H9 (cell line): Measurements from ENCODE around the gene VDR. TPM values are rescaled to one million over a fixed set of nuclear protein-coding genes. Genes with fewer than 3 reads are reported as not detected.

Experiments used
- DNase-seq: peaks from one replicate; pipeline ENCODE4 v3.0.0-alpha.2; 2017
- H2AFZ ChIP-seq: one replicate; pipeline ENCODE4 v1.6.1; 2013; ENCODE audit warnings: mild to moderate bottlenecking, low read length, control low read depth, moderate library complexity
- H2AK5ac ChIP-seq: 2 replicates; pipeline ENCODE4 v1.6.1; 2013; ENCODE audit warnings: low read length, control low read depth, mixed read lengths; ENCODE audit not compliant: insufficient read length
- H2BK120ac ChIP-seq: one replicate; pipeline ENCODE4 v1.6.1; 2013; ENCODE audit warnings: low read depth, mild to moderate bottlenecking, low read length, control low read depth, inconsistent platforms; ENCODE audit not compliant: poor library complexity, severe bottlenecking
- H2BK12ac ChIP-seq: 2 replicates; pipeline ENCODE4 v1.6.1; 2013; ENCODE audit warnings: low read length, control low read depth, mixed read lengths, low read depth; ENCODE audit not compliant: insufficient read length
- H2BK15ac ChIP-seq: 2 replicates; pipeline ENCODE4 v1.6.1; 2013; ENCODE audit warnings: low read depth, low read length, control low read depth
- H2BK20ac ChIP-seq: one replicate; pipeline ENCODE4 v1.6.1; 2013; ENCODE audit warnings: low read depth, mild to moderate bottlenecking, low read length, control low read depth, inconsistent platforms; ENCODE audit not compliant: poor library complexity, severe bottlenecking
- H2BK5ac ChIP-seq: 2 replicates; pipeline ENCODE4 v1.6.1; 2013; ENCODE audit warnings: low read length, control low read depth, mixed read lengths; ENCODE audit not compliant: insufficient read length
- H3K14ac ChIP-seq: 2 replicates; pipeline ENCODE4 v1.6.1; 2013; ENCODE audit warnings: low read length, control low read depth; ENCODE audit not compliant: insufficient read depth
- H3K18ac ChIP-seq: 2 replicates; pipeline ENCODE4 v1.6.1; 2013; ENCODE audit warnings: low read depth, mild to moderate bottlenecking, mixed read lengths, low read length, control low read depth; ENCODE audit not compliant: insufficient read length
- H3K23ac ChIP-seq: 2 replicates; pipeline ENCODE4 v1.6.1; 2013; ENCODE audit warnings: low read length, control low read depth, mixed read lengths, low read depth; ENCODE audit not compliant: insufficient read length
- H3K23me2 ChIP-seq: 2 replicates; pipeline ENCODE4 v1.6.1; 2013; ENCODE audit warnings: low read depth, mild to moderate bottlenecking, mixed read lengths, low read length, control low read depth; ENCODE audit not compliant: insufficient read length, poor library complexity, severe bottlenecking
- H3K27ac ChIP-seq: 2 replicates; pipeline ENCODE4 v1.5.1; 2013; ENCODE audit warnings: low read length, control low read depth, mixed read lengths, low read depth; ENCODE audit not compliant: insufficient read length
- H3K27me3 ChIP-seq: 2 replicates; pipeline ENCODE4 v1.6.1; 2013; ENCODE audit warnings: low read length, control low read depth, inconsistent platforms; ENCODE audit not compliant: insufficient read depth
- H3K4ac ChIP-seq: 2 replicates; pipeline ENCODE4 v1.6.1; 2013; ENCODE audit warnings: low read depth, mild to moderate bottlenecking, control low read depth, inconsistent platforms, low read length, moderate library complexity
- H3K4me1 ChIP-seq: 2 replicates; pipeline ENCODE4 v1.6.1; 2013; ENCODE audit warnings: low read length, control low read depth, inconsistent platforms; ENCODE audit not compliant: insufficient read depth
- H3K4me2 ChIP-seq: 2 replicates; pipeline ENCODE4 v1.6.1; 2013; ENCODE audit warnings: low read length, control low read depth, mixed read lengths; ENCODE audit not compliant: insufficient read length, insufficient read depth
- H3K56ac ChIP-seq: 2 replicates; pipeline ENCODE4 v1.6.1; 2013; ENCODE audit warnings: low read depth, mild to moderate bottlenecking, mixed read lengths, low read length, control low read depth; ENCODE audit not compliant: insufficient read length
- H3K79me1 ChIP-seq: 2 replicates; pipeline ENCODE4 v1.6.1; 2013; ENCODE audit warnings: low read depth, mild to moderate bottlenecking, moderate library complexity, low read length, control low read depth, inconsistent platforms; ENCODE audit not compliant: insufficient read depth, poor library complexity, severe bottlenecking
- H3K79me2 ChIP-seq: 2 replicates; pipeline ENCODE4 v1.6.1; 2013; ENCODE audit warnings: low read length, control low read depth, inconsistent platforms; ENCODE audit not compliant: insufficient read depth
- H3K9ac ChIP-seq: 2 replicates; pipeline ENCODE4 v1.6.1; 2013; ENCODE audit warnings: low read length, control low read depth, mixed read lengths; ENCODE audit not compliant: insufficient read length; ENCODE audit errors: extremely low read depth
- H3K9me3 ChIP-seq: one replicate; pipeline ENCODE4 v1.6.1; 2013; ENCODE audit warnings: low read depth, low read length, inconsistent platforms; ENCODE audit not compliant: control insufficient read depth
- H3T11ph ChIP-seq: one replicate; pipeline ENCODE4 v1.6.1; 2013; ENCODE audit warnings: mild to moderate bottlenecking, low read length, control low read depth, inconsistent platforms
- H4K20me1 ChIP-seq: one replicate; pipeline ENCODE4 v1.6.1; 2013; ENCODE audit not compliant: control insufficient read depth, insufficient read length, insufficient read depth
- H4K5ac ChIP-seq: 2 replicates; pipeline ENCODE4 v1.6.1; 2013; ENCODE audit warnings: low read depth, mild to moderate bottlenecking, mixed read lengths, low read length, control low read depth; ENCODE audit not compliant: insufficient read length
- H4K8ac ChIP-seq: replicated peaks from 2 replicates; pipeline ENCODE4 v1.6.1; 2013; ENCODE audit warnings: low read length, control low read depth, mixed read lengths, low read depth; ENCODE audit not compliant: insufficient read length
- H4K91ac ChIP-seq: 2 replicates; pipeline ENCODE4 v1.6.1; 2013; ENCODE audit warnings: low read depth, mild to moderate bottlenecking, moderate library complexity, mixed read lengths, low read length, control low read depth; ENCODE audit not compliant: insufficient read length
- H3K27ac Mint-ChIP-seq, 3 experiments: 2 replicates in 2 of 3; 3 replicates in 1 of 3; pipeline ENCODE4 v1.8.0; 2020 to 2021; ENCODE audit warnings: mixed read lengths in 3 of 3, mild to moderate bottlenecking in 1 of 3, moderate library complexity in 1 of 3
- H3K27me3 Mint-ChIP-seq: 2 replicates; pipeline ENCODE4 v1.8.0; 2021; ENCODE audit warnings: low read depth, mild to moderate bottlenecking, moderate library complexity, mixed read lengths
- H3K36me3 Mint-ChIP-seq, 3 experiments: 2 replicates in 2 of 3; 3 replicates in 1 of 3; pipeline ENCODE4 v1.8.0; 2020 to 2021; ENCODE audit warnings: low read depth in 3 of 3, mixed read lengths in 3 of 3; ENCODE audit not compliant: insufficient read depth in 1 of 3
- H3K4me1 Mint-ChIP-seq, 2 experiments: 2 replicates each; pipeline ENCODE4 v1.8.0; 2020; ENCODE audit warnings: mixed read lengths in 2 of 2
- H3K4me3 Mint-ChIP-seq, 2 experiments: 2 replicates in 1 of 2; 3 replicates in 1 of 2; pipeline ENCODE4 v1.8.0; 2020 to 2021; ENCODE audit warnings: mild to moderate bottlenecking in 2 of 2, mixed read lengths in 2 of 2, moderate library complexity in 1 of 2
- H3K9me3 Mint-ChIP-seq, 2 experiments: 2 replicates in 1 of 2; 3 replicates in 1 of 2; pipeline ENCODE4 v1.8.0; 2020; ENCODE audit warnings: mild to moderate bottlenecking in 2 of 2, mixed read lengths in 2 of 2, moderate library complexity in 1 of 2
- CTCF ChIP-seq: fragments of 200-600 bp; sonication (generic); conservative IDR thresholded peaks from 3 replicates; pipeline ENCODE4 v1.8.0; 2021; ENCODE audit warnings: antibody characterized with exemption, mild to moderate bottlenecking
- total RNA-seq: library from RNA; stranded (reverse); gene quantifications from 2 replicates; pipeline ENCODE4 v1.2.1, GENCODE V29; 2021

Gene VDR
- total RNA-seq, 1 experiment from 2014 or later, result 0.61 TPM

- Histone ChIP-seq H3K27ac (no peak overlapping the region), H3K14ac (no peak overlapping the region), H3K4ac (no peak overlapping the region), H3K79me1 (no peaks in the 10 kb centered on the region), H3K18ac (no peak overlapping the region), H4K5ac (no peak overlapping the region), H2BK12ac (no peak overlapping the region), H2BK15ac (no peak overlapping the region), H2BK120ac (no peak overlapping the region), H3K79me2 (no peaks in the 10 kb centered on the region), H3T11ph (no peak overlapping the region), H4K20me1 (no peaks in the 10 kb centered on the region), H3K4me2 (no peak overlapping the region), H2AFZ (no peak overlapping the region), H3K4me1 (no peaks in the 10 kb centered on the region), H3K23ac (no peak overlapping the region), H3K9ac (no peak overlapping the region), H2BK20ac (no peak overlapping the region), H3K23me2 (peaks cover 12% of the 10 kb centered on the region), H3K27me3 (peaks cover 26% of the 10 kb centered on the region; the same call in 1 of the 2 replicates), H2AK5ac (no peak overlapping the region), H3K56ac (no peak overlapping the region), H4K91ac (no peak overlapping the region), H4K8ac (no peak overlapping the region), H2BK5ac (no peak overlapping the region), H3K9me3 (no peaks in the 10 kb centered on the region)
- no peak for DNase-seq
- Mint-ChIP-seq H3K36me3 (no peaks in the 10 kb centered on the region), H3K27ac (no peak overlapping the region), H3K9me3 (no peaks in the 10 kb centered on the region), H3K4me3 (no peak overlapping the region), H3K4me1 (peaks cover 16 to 17% of the 10 kb centered on the region in 2 experiments), H3K27me3 (peaks cover 91% of the 10 kb centered on the region)
- no peak for TF ChIP-seq CTCF
These were observed 2.6 kb downstream of the VDR start for GRCh38 chr12:47902131-47902639.
